ENCODE data around the gene ADPRH. TPM values are rescaled to one million over a fixed set of nuclear protein-coding genes. Genes with fewer than 3 reads are reported as not detected.

ADPRH gene
- total and polyA plus RNA-seq, 8 donors: 2.7 to 9.5 (median 5.0) TPM

DNA sequence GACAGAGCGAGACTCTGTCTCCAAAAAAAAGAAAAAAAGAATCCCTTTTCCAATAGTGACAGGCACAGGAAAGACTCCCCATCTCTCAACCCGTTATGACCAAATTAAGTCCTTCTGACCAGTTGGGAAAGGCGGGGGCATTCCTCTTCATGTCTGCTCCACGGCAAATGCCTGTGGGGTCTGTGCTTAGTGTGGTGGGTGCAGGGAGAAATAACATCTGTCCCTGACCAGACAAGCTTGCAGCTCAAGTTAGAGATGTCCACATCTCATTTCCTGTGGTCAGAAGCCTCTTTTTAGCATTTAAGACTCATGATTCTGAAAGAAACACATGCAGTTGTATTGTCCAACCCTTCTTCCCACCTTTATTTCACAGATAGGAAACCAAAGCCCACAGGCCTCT is 34.6 kb downstream of the ADPRH start:
- DNase-seq (no peak), FAIRE-seq (no peak), ATAC-seq (no peak)
- no peak overlapping the region for H3K27ac ChIP-seq
- no peak overlapping the region for H3K4me3 ChIP-seq
- TF ChIP-seq, protein P1, sequence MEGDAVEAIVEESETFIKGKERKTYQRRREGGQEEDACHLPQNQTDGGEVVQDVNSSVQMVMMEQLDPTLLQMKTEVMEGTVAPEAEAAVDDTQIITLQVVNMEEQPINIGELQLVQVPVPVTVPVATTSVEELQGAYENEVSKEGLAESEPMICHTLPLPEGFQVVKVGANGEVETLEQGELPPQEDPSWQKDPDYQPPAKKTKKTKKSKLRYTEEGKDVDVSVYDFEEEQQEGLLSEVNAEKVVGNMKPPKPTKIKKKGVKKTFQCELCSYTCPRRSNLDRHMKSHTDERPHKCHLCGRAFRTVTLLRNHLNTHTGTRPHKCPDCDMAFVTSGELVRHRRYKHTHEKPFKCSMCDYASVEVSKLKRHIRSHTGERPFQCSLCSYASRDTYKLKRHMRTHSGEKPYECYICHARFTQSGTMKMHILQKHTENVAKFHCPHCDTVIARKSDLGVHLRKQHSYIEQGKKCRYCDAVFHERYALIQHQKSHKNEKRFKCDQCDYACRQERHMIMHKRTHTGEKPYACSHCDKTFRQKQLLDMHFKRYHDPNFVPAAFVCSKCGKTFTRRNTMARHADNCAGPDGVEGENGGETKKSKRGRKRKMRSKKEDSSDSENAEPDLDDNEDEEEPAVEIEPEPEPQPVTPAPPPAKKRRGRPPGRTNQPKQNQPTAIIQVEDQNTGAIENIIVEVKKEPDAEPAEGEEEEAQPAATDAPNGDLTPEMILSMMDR (IDR thresholded peaks at IDR 0.05): no peak
- intact Hi-C loops (cut with DNase I): no loop called here
- H3K27me3 ChIP-seq: no peaks in the 10 kb centered on the region
- WGBS, 2 donors: 93 to 94% methylated on average over 4 of the region's 4 CpGs
- H3K36me3 ChIP-seq: no peaks in the 10 kb centered on the region
- H3K9me3 ChIP-seq: no peaks in the 10 kb centered on the region
- H3K4me1 ChIP-seq: no peaks in the 10 kb centered on the region

DNA sequence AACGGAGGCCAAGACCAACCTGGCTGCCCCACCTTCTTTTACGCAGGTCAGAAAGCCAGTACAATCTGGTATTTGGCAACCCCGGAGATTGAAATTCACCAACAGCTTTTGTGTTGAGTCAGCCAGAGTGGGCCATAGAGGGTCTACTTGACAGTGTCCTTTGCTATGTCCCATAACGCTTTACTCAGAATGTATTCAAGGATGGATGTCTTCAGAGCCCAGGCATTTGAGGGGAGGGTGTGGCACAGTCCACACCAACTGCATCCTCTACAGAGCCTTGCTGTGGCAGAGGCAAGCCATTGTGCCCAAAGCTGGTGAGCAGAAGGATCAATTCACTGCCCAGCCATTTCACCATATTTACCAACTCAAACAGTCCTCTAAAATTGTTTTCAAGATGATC is 36.8 kb downstream of the ADPRH start:
- Histone ChIP-seq H3K27ac (no peak overlapping the region), H3K36me3 (no peaks in the 10 kb centered on the region), H3K27me3 (no peaks in the 10 kb centered on the region), H3K4me1 (no peaks in the 10 kb centered on the region), H3K4me3 (no peak overlapping the region), H3K9me3 (no peaks in the 10 kb centered on the region)
- no peak for DNase-seq
- TF ChIP-seq, protein P1 (IDR thresholded peaks at IDR 0.05): no peak
- intact Hi-C loops (cut with DNase I): no loop called here
- no peak for ATAC-seq
- FAIRE-seq: no peak
- 81 to 83% methylated on average over 4 of the region's 4 CpGs for WGBS, 2 donors

DNA sequence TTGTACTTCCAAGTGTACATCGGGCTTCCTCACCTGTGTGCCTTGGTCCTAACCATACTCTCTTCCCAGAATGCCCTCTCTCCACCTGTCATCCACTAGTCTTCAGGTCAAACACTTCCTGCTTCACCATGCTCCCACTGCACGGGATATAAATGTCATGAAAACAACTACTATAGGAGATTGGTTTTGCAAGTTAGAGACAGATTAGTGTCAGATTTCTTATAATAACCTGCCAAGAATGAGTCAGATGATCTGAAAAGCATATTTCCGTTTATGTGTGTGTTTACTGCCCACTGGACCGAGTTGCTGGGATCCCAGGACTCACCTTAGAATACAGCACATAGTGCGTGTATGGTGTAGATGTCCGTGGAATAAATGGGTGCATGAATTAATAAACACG is 39.8 kb downstream of the ADPRH start:
- Histone ChIP-seq H3K4me3 (no peak overlapping the region), H3K27me3 (no peaks in the 10 kb centered on the region), H3K4me1 (no peaks in the 10 kb centered on the region), H3K27ac (no peak overlapping the region), H3K9me3 (no peaks in the 10 kb centered on the region), H3K36me3 (no peaks in the 10 kb centered on the region)
- WGBS, 2 donors: 64 to 67% methylated on average over 7 of the region's 7 CpGs
- intact Hi-C loops (cut with DNase I): no loop called here
- ATAC-seq: no peak
- TF ChIP-seq, protein P1 (IDR thresholded peaks at IDR 0.05): no peak
- FAIRE-seq: no peak
- no peak for DNase-seq

DNA sequence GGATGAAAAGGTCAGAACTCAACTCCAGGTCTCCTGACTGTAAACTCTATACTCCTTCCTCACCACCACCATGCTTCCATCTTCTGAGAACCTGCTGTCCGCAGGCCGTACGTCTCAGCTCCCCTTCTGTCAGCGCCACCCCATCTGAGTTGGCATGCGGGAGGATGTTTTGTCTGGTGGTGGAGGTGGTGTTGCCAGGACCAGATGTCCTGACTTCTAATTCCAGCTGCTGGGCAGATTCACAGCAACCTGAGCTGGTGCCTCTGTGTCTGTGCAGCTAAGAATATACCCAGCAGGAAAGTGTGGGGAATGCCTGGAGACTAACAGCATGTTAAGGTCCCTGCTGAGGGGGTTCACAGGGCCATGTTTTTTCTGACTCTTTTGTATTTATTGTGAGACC is 41.6 kb downstream of the ADPRH start:
- intact Hi-C loops (cut with DNase I): no loop called here
- FAIRE-seq (no peak), DNase-seq (no peak), ATAC-seq (no peak)
- WGBS, 2 donors: 94 to 97% methylated on average over 5 of the region's 5 CpGs
- no peaks in the 10 kb centered on the region for H3K9me3 ChIP-seq
- H3K27ac ChIP-seq: no peak overlapping the region
- H3K4me1 ChIP-seq: no peaks in the 10 kb centered on the region
- H3K4me3 ChIP-seq: no peak overlapping the region
- TF ChIP-seq, protein P1 (IDR thresholded peaks at IDR 0.05): no peak
- no peaks in the 10 kb centered on the region for H3K36me3 ChIP-seq
- no peaks in the 10 kb centered on the region for H3K27me3 ChIP-seq

DNA sequence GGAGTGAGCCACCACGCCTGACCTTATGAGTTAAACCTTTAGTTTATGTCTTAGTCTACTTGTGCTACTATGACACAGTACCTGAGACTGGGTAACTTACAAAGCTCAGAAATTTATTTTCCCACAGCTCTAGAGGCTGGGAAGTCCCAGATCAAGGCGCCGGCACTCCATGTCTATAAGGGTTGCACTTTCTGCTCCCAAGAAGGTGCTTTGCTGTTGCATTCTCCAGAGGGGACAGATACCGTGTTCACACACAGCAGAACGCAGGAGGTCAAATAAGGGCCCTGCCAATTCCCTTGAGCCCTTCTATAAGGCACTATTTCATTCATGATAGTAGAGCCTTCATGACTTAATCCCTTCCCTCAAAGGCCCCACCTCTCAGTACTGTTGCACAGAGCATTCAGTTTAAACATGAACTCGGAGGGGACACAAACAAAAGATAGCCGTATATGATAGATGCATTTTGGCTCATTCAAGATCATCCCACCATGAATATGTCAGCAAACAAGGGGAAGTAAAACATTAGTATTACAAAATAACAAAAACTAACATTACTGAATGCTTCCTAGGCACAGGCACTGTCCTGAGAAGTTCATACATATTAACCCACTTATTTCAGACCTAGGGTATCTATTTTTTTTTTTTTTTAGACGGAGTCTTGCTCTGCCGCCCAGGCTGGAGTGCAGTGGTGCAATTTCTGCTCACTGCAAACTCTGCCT is 44.9 kb downstream of the ADPRH start:
- Histone ChIP-seq H3K4me3 (no peak overlapping the region), H3K27me3 (no peaks in the 10 kb centered on the region), H3K4me1 (no peaks in the 10 kb centered on the region), H3K36me3 (no peaks in the 10 kb centered on the region), H3K27ac (no peak overlapping the region), H3K9me3 (no peaks in the 10 kb centered on the region)
- WGBS, 2 donors: 89 to 94% methylated on average over 9 of the region's 9 CpGs
- intact Hi-C loops (cut with DNase I): no loop called here
- FAIRE-seq (no peak), ATAC-seq (no peak), DNase-seq (no peak)
- TF ChIP-seq, protein P1 (IDR thresholded peaks at IDR 0.05): no peak

Data from pancreas (tissue), 10 donors.